Measurements from ENCODE around the gene ZSCAN32.

Gene ZSCAN32

GRCh38 chr16:3400779-3401688 lies at the start of gene ZSCAN32, which contains the start of gene ZNF174:
Gene ZSCAN32, minus strand, starts transcription at chr16:3401004. Its CDS starts 3,447 bp downstream, at chr16:3397557.
Gene ZNF174, plus strand, starts transcription at chr16:3401215. Its CDS starts 790 bp downstream, at chr16:3402005.
- peak; percentile 84 for DNase-seq

GRCh38 chr16:3444032-3444388 lies 43.2 kb upstream of the ZSCAN32 start:
- no peak for DNase-seq

DNA sequence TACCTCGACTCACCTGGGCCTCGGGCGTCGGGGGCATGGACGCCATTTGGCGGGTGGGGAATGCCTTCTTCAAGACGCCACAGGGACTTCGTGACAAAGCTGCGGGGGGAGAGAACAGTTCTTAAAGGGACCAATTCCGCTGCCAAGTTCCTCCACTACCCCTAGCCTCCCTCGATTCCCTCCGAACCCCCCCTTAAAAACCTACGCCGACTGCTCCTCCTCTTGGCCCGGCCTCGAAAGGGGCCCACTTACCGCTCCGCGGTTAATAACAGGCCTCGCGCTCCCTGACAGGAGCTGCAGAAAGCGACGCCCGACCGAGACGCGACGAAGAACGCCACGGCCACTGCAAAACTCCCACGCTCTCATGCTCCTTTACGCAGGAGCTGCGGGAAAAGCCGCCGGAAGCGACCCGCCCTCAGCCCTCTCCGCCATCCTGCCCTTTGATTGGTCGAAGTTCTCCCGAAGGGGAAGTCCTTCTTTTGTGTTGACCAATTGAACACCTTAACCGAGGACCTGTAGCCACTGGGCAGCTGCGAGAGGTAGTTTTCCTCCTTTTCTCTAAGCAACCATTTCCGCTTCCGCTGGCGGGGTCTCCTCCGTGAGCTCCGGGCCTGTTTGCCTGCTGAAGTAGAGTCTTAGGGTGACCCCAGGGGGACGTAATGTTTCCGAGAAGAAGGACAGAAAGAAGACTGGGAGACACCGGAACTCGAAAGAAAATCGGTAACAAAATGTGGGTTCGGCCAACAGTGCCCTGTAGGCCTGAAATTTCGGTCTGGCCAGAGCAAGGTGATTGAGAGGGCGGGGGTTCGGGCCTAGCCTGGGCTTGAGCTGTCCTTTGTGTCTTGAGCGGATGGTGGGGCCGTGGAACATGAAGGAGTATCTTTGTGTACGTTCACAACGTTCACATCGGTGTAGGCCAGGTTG lies 42.6 kb upstream of the ZSCAN32 start, which contains the start of the genes NAA60 and ZNF597:
Gene NAA60 (plus strand): TSS at position 573 of the 924 bp plus-strand sequence. CDS start 32,548 bp downstream, outside the sequence.
Gene ZNF597 (minus strand): TSS at position 397 of the 924 bp plus-strand sequence. CDS start 351 bp downstream, at position 46.
- peak; percentile 76 for DNase-seq

DNA sequence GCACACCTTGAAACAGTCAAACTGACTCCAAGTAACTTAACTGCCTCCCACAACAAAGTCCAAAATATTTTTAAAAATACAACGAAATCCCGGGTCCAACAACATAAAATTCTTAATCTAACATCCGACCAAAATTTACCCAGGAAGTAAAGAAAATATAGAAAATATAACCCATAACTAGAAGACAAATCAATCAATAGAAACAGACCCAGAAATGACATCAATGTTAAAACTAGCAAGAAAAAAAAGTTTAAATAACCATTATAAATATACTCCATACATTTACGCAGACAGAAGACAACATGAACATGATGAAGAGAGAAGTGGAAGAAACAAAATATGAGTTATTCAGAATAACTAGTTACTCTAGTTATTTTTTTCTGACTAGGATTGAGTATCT lies 38.8 kb upstream of the ZSCAN32 start:
- no peak for DNase-seq

DNA sequence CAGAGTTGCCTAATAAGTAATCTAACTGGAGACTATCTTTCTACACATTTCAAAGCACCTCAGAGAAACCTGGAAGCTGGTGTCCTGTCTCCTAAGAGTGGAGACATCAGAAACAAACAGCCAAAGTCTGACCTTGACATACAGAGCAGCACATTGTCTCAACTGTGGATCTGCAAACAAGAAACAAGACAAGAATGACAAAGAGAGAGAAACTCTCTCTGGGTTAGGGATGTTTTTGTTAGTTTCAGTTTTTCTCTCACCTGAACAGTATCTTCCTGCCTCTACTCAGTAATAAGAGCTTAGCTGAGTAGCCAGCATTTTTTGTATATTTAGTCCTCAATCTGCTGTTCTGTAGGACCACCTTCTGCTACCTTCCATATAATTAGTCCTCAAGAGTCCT lies 33.6 kb upstream of the ZSCAN32 start:
- DNase-seq = no peak

DNA sequence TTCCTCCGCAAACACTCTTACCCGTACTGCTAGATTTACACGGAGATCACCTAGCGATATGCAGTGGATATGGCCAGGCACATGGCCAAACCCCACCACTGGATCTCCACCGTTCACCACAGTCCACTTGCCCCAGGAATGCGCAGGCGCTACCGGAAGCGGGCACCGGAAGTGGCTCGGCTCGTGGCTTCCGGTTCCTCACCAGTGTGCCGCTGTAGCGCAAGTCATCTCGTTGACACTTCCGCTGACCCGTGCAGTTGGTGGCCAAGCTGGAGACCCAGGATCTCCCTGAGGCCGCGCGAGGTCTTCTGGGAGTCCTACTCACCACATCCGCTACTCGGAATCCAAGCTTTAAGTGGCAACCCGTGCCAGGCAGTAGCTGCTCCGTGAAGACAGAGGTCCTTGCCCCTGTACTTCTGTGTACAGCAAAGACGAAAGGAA lies 31.0 kb upstream of the ZSCAN32 start:
- DNase-seq = no peak

- no peak for DNase-seq
These were observed 13.1 kb upstream of the ZSCAN32 start for GRCh38 chr16:3413730-3414379.

GRCh38 chr16:3408561-3409197 lies 7.9 kb upstream of the ZSCAN32 start:
- DNase-seq = no peak

GRCh38 chr16:3401719-3402397 lies 1.1 kb upstream of the ZSCAN32 start:
- DNase-seq = no peak

DNA sequence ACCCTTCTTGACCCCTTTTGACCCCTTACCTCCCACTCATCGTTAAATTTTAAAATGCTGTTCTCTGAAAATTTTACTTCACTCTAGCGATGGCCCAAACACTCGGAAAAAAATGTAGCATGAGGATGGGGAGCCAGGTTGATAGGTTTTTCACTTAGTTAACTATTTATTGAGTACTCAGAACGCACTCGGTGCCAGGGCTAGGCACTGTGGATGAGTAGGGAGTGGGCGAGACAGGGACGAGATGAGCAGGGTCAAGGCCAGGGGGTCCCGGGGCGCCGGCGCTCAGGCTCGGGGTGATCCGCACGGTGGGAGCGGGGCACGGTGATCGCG lies 392 bp downstream of the ZSCAN32 start:
- no peak for DNase-seq

- no peak for DNase-seq
These were observed 11.0 kb downstream of the ZSCAN32 start for GRCh38 chr16:3389663-3390338.

- DNase-seq = no peak
These were observed 12.5 kb downstream of the ZSCAN32 start for GRCh38 chr16:3388325-3388724.

GRCh38 chr16:3383045-3383448 lies 17.8 kb downstream of the ZSCAN32 start:
- no peak for DNase-seq

- no peak for DNase-seq
These were observed 22.9 kb downstream of the ZSCAN32 start for GRCh38 chr16:3377917-3378316.

DNA sequence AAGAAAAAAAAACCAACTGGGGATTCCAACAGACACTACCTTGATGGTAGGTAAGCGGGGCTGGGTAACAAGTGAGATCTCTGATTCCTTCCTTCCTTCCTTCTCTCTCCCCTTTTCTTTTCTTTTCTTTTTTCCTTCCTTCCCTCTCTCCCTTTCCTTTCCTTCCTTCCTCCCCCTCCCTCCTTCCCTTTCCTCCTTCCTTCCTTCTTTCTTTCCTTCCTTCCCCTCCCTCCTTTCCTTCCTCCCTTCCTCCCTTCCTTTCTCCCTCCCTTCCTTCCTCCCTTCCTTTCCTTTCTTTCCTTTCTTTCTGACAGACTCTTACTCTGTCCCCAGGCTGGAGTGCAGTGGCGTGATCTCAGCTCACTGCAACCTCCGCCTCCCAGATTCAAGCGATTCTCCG lies 25.1 kb downstream of the ZSCAN32 start:
- no peak for DNase-seq

- DNase-seq = no peak
These were observed 31.7 kb downstream of the ZSCAN32 start for GRCh38 chr16:3369073-3369472.

DNA sequence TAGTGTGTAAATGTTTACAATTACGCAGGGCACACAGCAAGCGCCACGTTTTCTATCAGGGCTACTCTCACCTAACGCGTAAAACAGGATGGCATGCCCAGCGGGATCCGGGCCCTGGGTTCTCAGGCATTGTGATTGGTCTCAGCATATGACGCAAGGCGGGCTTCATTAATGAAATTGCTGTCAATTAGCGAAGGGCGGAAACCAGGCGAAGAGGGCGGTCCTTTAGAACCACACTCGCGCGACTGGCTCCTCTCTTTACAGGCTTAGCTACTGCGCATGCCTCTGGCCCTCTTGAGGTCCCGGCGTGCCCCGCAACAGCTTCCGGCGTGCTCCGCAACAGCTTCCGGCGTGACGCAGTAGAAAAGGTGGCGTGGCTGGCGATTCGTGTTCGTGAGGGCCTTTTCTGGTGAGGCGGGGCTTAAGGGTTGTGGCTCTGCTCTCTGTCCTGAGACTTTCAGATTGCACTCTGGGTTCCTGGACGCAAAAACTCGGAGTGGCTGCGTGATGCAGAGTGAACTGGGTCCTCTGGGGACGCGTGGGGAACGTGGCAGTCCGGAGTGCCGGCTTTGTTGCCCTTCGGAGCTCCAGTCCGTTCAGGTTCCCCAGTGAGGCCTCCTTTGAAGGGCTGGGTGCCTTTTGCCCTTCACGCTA lies 35.9 kb downstream of the ZSCAN32 start:
- DNase-seq = no peak

GRCh38 chr16:3363793-3364192 lies 37.0 kb downstream of the ZSCAN32 start:
- DNase-seq = no peak

DNA sequence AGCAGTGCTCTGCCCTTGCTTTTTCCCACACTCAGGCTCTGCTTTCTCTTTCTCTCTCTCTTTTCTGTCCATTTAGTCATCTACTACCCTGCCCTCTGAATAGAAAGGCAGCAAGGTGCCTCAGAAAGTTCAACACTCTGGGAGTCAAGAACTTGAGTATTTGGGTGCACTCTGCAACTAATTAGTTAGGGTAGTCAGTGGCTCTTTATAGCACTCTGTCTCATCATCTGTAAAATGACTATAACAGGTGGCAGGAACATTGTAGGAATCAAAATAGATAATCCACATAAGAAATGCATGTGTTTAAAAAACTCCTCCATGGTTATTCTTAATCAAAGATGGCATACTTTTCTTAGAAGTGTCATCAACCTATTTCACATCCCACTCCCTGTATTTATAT lies 37.9 kb downstream of the ZSCAN32 start:
- DNase-seq = no peak

GRCh38 chr16:3358871-3359270 lies 41.9 kb downstream of the ZSCAN32 start:
- DNase-seq = no peak

GRCh38 chr16:3356118-3356517 lies 44.7 kb downstream of the ZSCAN32 start:
- no peak for DNase-seq

Data from SIG-M5 (cell line).